Activated CD8-positive, alpha-beta memory T cell treated with anti-CD3 and anti-CD28 coated beads, Interleukin-2, amount 50 U/mL, for 24 hours (primary cell): ENCODE measurements around the gene RELB.
"Not testable (repeated sequence)": the region's sequence is repeated elsewhere in the genome, so short reads cannot be mapped to it uniquely, and the experiment has no call there.

Experiments used
- DNase-seq: peaks from one replicate; pipeline ENCODE4 v3.0.0-alpha.2; 2020; ENCODE audit errors: extremely low read depth

RELB gene

DNA sequence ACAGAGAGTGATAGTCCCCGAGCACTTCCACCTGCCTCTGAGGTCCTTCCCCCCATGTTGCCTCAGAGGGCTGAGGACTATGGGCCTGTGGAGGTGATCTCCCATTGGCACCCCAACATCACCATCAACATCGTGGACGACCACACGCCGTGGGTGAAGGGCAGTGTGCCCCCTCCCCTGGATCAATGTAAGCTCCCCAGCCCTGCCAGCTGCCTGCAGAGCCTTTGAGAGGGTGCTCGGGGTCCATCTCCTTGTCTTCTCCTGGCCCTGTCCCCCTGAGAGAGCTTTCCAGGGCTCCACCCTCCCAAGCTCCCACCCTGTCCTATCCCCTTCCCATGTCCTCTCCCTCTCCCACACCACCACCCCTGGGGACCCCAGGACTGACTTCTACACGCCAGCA is 14.9 kb upstream of the RELB start:
- no peak for DNase-seq

DNA sequence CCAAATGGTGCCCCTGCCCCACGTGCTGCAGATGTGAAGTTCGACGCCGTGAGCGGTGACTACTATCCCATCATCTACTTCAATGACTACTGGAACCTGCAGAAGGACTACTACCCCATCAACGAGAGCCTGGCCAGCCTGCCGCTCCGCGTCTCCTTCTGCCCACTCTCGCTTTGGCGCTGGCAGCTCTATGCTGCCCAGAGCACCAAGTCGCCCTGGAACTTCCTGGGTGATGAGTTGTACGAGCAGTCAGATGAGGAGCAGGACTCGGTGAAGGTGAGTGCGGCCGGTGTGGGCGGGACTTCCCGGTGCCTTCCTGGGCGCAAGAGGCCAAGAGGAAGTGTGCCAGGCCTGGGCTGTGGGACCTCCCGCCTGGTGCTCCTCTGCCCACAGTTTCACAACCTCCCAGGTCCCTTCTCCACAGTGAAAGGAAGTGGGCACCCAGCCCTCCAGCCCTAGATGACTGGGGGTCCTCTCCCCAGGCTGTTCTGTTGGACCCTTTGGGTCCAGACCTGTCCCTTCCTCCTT is 14.1 kb upstream of the RELB start:
- DNase-seq, result no peak

DNA sequence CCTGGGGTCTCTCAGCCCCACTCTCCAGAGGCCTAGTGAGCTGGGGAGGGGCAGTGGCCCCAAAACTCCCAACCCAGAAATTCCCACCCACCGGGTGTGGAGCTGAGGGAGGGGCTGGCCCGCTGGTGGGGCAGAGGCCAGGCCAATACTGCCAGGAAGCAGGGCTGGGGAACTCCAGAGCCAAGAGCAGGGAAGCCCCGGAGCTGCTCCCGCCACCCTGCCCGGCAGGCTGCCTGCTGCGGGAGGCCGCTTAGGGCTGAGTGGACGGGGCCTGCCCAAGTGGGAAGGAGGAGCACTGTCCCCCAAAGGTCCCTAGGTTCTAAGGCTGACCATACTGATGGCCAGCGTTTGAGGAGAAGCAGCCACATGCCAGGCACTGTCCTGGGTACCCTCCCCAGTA is 13.0 kb upstream of the RELB start:
- DNase-seq, result no peak

DNA sequence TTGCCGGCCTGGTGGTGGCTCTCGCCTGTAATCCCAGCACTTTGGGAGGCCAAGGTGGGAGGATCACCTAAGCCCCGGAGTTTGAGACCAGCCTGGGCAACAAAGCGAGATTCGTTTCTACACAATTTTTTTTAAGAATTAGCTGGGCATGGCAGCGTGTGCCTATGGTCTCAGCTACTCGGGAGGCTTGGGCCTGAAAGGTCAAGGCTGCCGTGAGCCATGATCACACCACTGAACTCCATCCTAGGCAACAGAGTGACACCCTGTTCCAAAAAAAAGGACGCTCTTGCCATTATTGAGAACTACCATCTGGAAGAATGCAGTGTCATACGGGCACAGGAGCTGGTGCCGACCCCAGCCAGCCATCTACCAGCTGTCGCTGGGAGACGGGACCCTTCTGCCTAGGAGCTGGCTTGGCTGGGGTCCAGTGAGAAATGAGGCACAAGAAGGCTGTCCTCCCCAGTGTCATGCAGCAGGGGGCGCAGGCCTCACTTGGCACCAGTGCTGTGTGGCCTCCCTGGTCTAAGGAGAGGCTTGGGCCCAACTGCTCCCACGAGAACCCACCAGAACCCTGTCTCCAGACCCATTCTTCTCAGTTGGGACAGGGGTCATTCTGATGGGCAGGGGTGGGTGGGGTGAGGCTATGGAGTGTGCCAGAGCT is 12.2 kb upstream of the RELB start:
- DNase-seq, result peak; percentile 19

DNA sequence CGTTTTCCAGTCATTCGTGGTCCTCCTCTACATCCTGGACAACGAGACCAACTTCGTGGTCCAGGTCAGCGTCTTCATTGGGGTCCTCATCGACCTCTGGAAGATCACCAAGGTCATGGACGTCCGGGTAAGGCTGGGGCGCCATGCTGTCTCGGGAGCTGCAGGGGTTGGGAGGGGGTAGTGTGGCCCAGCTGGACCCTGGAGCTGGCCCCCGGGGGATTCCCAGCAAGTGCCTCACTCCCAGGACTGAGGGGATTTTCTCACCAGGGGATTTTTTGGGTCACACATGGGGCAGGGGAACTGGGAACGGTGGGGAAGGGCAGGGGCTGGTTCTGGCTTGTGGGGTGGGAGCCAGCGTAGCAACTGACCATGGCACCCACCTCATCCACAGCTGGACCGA is 10.8 kb upstream of the RELB start:
- DNase-seq, result no peak

DNA sequence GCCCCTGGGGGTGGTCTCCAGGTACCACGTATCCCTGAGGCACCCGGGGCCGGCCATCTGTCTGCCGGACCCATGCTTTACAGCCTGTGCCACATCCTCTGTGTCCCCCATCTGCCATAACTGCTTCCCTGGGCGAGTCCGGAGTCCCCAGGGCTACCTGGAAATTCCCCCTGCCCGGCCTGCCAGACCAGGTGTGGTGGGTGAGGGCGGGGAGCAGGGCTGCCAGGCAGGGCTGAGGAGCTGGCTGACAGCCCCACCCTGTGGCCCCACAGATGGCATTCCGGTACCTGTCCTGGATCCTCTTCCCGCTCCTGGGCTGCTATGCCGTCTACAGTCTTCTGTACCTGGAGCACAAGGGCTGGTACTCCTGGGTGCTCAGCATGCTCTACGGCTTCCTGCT is 10.3 kb upstream of the RELB start:
- no peak for DNase-seq

DNA sequence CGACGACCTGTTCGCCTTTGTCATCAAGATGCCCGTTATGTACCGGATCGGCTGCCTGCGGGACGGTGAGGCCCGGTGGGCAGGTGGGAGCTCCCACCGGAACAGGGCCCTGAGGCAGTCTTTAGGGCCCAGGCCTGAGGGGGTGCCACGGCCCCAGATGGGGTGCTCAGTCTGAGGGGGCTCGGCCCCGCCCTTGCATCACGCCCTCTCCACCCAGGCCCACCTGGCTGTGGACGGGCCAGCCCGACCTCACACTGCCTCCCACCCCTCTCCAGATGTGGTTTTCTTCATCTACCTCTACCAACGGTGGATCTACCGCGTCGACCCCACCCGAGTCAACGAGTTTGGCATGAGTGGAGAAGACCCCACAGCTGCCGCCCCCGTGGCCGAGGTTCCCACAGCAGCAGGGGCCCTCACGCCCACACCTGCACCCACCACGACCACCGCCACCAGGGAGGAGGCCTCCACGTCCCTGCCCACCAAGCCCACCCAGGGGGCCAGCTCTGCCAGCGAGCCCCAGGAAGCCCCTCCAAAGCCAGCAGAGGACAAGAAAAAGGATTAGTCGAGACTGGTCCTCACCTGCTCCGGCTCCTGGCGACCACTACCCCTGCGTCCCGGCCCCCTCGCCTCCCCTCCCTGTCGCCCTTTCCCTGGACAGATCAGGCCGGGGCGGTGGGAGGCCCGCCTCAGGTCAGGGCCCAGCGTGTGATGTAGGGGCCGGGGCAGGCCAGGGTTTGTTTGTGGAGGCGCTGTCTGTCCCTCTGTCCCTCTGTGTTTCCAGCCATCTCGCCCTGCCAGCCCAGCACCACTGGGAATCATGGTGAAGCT is 8.7 kb upstream of the RELB start:
- no peak for DNase-seq

DNA sequence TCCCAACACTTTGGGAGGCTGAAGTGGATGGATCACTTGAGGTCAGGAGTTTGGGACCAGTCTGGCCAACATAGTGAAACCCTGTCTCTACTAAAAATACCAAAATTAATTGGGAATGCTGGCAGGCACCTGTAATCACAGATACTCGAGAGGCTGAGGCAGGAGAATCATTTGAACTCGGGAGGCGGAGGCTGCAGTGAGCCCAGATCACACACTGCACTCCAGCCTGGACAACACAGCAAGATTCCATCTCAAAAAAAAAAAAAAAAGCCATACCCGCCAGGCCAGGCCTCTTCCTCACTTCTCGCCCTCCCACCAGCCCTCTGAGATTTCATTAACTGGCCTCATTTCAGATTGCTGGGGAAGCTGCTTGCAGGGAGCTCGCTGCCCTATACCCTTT is 7.7 kb upstream of the RELB start:
- DNase-seq, result no peak

DNA sequence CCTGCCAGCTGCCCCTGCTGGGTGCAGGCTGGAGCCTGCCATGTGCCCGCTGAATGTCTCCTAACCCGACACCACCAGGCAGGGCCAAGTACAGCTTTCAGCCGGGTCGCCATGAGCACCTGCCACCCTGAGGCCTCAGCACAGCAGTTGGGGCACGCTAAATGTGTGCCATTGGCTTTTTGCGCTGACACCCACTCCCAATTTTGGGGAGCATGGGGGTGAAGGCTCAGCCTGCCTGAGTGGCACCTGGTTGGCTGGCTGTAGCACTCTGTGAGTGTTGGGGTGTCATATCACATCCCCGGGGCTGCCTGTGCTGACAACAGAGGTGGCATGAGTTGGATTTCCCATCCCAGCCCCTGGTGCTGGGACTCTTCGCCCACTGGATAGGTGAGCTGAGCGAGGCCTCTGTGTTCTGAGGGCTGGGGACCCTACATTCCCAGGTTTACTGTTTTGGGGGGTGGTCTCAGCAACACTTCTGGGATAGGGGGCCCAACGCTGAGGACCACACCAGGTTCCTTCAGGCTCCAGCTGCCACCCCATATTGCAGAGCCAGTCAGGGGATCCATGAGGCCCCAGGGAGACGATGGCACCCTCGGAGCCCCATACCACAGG is 7.2 kb upstream of the RELB start:
- no peak for DNase-seq

DNA sequence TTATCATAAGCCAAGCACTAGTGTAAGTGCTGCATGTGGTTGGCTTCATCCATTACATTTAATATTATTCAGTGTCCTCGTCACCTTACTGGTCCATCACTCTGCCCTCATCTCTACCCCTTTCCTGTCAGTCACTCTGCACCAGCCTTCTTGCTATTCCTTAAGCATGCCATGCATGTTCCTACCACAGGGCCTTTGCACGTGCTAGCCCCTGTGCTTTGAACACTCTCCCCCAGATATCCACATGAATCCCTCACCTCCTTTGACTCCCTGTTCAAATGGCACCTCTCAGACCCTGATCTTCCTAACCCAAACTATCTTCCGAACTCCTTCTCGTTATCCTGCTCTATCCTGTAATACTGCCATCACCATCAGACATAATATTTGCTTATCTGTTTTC is 3.2 kb upstream of the RELB start:
- no peak for DNase-seq

DNA sequence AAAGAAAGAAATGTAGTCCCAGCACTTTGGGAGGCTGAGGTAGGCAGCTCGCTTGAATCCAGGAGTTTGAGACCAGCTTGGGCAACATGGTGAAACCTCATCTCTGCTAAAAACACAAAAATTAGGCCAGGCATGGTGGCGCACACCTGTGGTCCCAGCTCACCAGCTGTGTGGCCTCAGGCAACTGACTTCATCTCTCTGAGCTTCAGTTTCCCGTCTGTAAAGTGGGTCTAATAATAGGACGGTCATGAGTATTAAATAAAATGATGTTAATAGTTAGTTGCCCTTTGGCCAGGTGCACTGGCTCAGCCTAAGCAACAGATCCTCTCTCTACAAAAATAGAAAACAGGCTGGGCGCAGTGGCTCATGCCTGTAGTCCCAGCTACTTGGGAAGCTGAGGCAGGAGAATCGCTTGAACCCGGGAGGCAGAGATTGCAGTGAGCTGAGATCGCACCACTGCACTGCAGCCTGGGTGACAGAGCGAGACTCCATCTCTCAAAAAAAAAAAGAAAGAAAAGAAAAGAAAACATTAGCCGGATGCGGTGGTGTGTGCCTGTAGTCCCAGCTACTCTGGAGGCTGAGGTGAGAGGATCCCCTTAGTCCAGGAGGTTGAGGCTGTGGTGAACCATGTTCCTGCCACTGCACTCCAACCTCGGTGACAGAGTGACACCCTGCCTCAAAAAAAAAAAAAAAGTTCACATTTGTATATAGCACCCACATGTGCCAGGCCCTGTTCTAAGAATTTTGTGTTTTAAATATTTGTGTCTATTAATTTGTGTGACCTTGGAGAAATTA is 1.9 kb upstream of the RELB start:
- DNase-seq, result not testable (repeated sequence)

DNA sequence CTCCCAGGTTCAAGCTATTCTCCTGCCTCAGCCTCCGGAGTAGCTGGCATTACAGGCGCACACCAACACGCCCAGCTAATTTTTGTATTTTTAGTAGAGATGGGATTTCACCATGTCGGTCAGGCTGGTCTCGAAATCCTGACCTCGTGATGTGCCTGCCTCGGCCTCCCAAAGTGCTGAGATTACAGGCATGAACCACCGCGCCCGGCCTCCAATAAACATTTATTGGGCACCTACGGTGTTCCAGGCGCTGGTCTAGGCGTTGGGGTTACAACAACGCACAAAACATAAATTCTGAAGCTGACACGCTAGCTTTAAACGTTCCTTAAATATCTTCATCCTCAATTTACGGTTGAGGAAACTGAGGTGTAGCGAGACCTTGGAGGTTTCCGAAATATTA is 599 bp upstream of the RELB start:
- DNase-seq, result not testable (repeated sequence)

DNA sequence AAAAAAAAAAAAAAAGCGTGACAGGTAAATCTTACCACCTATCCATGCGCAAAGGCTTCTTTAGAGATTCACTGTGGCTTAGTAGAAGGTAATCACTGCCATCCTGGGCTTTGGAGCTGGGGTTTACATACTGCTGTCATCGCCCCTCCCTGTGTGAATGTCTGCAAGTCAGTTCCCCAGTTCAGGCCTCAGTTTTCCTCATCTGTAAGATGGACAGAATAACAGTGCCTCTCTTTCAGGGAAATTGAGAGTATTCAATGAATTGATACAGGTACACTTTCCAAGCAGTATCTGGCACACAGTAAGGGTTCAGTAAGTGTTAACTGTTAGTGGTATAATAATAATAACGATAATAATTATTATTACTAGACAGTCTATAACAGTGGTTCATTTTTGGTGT is 2.2 kb downstream of the RELB start:
- DNase-seq, result no peak

DNA sequence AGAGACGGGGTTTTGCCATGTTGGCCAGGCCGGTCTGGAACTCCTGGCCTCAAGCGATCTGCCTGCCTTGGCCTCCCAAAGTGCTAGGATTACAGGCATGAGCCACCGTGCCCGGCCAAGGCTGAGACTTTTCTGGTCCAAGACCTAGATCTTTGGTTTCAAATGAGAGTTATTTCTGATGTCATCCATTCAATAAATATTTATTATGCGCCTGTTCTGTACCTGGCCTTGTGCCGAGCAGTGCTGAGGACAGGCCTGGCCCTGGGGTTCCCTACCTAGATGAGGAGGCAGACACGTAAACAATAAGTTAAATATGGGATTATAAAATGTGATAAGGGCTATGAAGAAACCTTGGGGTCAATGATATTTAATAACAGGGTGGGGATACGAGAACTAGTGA is 4.5 kb downstream of the RELB start:
- no peak for DNase-seq

DNA sequence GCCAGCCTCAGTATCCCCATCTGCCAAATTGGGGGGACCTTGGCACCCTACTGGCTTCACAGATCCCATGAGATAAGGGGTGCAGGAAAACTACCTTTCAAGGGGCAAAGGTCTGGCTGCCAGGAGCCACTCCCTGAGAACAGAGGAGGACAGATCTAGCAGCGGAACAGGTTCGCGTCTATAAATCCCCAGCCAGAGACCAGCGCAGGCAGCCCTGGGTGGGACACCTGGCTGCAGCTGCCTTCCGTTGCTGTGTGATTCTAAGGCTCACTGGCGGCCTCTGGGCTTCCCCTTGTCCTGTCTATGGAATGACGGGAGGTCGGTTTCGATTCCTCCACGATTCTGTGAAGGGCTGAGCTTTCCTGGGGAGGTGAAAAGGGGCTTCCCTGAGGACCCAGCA is 7.3 kb downstream of the RELB start:
- no peak for DNase-seq

DNA sequence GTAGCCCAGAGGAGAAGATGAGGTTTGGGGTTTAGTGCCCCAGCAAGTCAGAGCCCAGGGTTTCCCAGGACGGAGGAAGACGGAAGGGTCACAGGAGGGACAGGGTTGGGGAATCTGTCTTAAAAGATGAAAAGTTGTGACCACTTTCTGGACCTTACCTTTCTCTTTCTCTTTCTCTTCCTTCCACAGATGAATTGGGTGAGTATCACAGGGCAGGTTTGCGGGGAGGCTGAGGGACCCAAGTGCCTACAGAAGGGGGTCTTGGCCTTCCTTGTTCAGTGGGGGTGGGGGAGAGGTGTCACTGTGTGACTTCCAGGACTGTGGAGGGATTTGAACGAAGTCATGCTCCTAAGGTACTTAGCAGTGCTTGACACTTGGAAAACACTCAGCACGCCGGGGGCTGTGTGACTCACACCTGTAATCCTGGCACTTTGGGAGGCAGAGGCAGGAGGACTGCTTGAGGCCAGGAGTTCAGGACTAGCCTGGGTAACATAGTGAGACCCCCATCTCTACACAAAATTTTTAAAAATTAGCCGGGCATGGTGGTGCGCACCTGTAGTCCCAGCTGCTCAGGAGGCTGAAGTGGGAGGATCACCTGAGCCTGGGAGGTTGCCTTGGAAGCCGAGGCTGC is 8.5 kb downstream of the RELB start:
- DNase-seq, result no peak

DNA sequence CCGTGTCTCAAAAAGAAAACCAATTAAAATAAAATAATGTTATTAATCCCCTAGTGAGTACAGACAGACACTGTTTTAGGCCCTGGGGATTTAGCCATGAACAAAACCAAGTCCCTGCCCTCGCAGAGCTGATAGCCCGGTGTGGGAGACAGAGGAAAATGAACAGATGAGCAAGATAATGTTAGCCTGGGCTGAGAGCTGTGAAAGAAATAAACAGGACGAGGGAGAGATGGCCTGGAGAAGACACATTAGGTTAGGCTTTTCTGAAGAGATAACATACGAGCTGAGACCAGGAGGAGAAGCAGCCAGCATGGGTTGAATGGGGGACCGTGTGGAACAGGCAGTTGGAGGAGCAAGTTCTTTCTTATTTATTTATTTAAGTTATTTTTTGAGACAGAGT is 9.0 kb downstream of the RELB start:
- DNase-seq, result no peak

DNA sequence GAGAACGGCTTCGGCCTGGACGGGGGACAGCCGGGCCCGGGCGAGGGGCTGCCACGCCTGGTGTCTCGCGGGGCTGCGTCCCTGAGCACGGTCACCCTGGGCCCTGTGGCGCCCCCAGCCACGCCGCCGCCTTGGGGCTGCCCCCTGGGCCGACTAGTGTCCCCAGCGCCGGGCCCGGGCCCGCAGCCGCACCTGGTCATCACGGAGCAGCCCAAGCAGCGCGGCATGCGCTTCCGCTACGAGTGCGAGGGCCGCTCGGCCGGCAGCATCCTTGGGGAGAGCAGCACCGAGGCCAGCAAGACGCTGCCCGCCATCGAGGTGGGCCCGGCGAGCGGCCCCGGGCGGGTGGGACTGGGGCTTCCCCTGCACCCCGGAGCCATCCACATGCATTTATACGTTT is 10.7 kb downstream of the RELB start:
- no peak for DNase-seq

DNA sequence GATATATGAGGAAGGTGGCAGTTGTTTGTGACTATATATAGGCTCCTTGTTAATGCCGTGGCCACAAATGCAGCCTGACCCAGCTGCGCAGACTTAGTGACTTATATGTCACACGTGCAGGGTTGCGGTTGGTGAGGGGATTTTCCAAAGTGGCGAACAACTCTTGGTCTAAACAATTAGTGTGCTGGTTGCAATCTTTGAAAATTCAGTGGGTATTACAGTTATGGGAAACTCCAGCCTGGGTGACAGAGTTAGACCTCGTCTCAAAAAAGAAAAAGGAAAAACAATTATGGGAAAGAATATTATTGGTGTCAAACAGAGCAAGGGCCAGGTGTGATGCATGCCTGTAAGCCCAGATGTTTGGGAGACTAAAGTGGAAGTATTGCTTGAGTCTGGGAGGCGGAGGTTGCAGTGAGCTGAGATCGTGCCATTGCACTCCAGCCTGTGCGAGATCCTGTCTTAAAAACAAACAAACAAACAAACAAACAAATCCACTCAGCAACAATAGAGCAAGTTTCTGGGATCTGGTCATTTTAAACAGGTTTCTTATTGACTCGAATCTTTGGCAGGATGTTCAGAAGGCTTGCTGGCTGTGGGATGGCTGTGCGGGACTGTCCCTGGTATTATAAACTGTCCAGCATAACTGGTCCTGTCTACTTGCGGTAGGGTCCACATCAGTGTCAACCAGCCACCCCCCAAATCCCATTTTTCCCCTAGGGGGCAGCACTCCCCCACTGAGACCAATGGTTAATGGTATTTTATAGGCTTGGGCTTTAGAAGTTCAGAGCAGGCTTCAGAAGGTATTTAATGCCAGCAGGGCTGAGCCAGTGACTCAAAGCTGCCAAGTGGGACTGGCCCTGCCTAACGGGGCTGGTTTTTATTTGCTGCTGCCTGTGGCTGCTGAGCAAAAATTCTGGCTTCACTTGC is 15.4 kb downstream of the RELB start:
- peak; percentile 49 for DNase-seq

DNA sequence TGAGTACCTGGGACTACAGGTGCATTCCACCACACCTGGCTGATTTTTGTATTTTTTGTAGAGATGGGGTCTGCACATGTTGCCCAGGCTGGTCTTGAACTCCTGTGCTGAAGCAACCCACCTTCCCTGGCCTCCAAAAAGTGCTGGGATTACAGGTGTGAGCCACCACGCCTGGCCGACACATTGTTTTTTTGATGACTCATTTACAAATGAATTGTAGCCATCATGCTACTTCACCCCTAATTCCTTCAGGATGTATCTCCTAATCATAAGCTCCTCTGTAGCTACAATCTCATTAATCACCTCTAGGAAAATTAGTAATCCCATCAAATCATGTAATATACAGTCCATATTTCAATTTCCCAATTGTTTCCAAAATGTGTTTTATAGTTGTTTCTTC is 17.9 kb downstream of the RELB start:
- DNase-seq, result no peak

DNA sequence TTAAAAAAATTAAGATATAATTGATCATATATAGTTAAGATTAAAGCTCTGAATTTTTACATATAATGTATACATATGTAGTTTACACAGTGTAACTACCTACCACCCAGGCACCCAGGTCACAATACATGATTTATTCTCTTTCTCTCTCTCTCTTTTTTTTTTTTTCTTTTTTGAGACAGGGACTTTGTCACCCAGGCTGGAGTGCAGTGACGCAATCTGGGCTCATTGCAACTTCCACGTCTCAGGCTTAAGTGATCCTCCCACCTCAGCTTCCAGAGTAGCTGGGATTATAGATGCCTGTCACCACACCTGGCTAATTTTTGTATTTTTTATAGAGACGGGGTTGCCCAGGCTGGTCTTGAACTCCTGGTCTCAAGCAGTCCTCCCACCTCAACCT is 18.8 kb downstream of the RELB start:
- no peak for DNase-seq
